DMS153 treated with DMSO at 0.1 percent for 48 hours (cell line): Measurements from ENCODE around the gene SEPTIN8.
A peak's percentile ranks its signal among the peaks of the same experiment; 100 is the strongest.

Source experiments
- DNase-seq: peaks from one replicate; lab custom pipeline; 2025; ENCODE audit not compliant: unreplicated experiment; lab: John Stamatoyannopoulos, UW

Gene SEPTIN8

DNA sequence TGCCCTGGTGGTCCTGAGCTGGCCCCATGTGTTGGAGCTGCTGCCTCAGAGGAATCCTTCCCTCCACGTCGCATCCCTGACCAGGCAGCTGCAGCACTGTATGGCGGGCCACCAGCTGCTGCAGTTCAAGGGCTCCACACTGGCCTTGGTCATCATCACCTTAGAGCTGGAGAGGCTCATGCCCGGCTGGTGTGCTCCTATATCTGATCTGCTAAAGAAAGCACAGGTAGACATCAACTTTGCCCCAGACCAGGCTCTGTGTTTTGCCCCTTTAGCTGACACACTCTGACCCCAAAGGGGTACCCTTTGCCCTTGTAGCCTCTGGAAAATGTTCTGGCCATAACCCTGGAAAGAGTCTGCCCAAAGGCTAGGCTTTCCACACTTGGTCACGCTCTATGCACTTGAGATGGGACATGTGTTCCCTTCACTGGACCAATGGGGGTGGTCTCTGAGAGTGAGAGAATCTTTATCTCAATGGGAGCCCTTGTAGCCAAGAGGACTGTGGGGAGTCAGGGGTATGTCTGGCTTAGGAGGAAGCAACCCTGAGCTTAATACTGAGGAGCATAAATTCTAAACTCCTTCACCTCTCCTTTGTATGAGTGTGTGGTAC is 25.0 kb downstream of the SEPTIN8 start:
- no peak for DNase-seq

DNA sequence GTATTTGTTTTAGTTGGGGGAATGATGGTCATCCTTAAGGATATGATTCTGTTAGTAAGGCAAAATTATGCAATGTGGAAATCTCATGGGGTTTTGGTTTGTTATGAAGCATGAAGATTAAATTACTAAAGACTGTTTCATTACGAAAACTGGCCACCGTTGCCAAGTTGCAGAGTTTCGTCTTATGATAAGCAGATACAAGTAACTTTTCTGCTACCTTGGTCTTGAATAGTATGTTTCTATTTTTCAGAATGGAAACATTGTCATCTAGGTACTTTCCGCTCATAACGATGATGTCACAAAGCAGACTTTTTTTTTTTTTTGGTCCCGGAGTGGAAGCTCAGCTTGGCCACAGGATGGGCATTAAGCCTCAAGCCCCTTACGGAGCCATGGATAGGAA is 25.6 kb downstream of the SEPTIN8 start:
- DNase-seq, result no peak

DNA sequence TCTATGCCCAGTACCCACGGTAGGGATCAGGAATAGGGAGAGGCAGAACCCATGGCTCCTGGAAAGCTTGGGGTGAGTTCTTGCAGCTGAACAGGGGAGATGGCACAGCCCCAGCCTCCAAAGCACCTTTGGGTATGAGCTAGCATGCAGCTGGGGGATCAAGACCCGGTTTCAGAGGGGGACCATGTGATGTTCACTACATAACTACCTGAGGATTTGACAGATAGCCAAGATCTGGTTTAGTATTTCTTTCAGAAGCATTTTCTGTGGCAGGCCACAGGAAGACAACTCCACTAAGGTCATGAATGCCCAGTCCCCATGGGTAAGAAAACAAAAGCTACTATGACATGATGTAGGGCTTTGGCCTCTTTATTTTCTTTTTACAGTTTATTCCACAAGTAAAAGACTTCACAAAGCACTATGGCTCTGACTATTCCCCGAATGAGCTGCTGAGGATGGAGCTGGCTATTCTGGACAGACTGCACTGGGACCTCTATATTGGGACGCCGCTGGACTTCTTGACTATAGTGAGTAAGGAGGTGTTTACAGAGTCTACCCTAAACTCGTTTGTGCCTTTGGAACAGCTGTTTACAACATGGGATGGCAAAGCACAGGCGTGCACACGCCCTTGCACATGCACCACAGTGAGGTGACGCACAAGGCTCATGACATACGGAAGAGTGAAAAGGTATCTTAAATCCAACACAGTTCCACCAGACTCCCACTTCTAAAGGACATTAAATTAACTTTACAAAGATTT is 26.4 kb downstream of the SEPTIN8 start:
- DNase-seq, result no peak

DNA sequence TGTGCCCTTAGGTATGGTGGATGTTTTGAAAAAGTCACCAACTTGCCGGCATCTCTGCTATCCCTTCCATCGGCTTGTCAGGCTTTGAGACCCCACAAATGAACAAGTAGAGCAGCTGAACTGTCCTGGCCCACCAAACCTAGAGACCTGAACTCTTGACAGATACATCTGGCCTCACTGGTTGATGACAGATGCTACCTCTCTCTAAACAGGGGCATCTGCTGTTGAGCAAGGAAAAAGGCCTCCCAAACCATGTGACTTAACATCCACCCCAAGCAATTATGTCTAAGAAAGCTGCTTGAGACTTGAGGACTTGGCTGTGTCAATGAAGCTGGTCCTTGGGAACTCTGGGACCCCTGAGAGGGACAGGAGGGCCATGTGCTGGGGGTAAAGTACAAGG is 27.5 kb downstream of the SEPTIN8 start:
- no peak for DNase-seq

DNA sequence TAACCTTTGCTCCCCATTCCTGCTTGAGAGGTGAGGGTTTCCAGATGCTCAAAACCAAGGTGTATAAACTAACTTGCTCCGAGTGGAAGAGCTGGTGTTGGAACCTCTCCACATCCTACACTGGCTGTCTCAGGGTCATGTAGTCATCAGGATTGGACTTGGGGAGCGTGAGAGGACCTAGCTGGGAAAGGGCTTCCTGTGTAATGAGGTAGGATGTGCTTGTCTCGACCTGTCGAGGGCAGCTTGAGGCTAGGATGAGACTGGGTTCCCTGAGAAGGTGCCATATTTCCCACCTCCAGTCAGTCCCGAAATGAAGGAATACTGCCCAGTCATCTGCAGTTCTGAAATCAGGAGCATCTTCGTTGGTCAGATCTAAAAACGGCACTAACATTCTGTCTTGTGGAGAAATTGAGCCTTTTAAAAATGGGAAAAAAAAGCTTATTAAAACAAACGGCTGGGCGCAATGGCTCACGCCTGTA is 28.5 kb downstream of the SEPTIN8 start:
- no peak for DNase-seq

DNA sequence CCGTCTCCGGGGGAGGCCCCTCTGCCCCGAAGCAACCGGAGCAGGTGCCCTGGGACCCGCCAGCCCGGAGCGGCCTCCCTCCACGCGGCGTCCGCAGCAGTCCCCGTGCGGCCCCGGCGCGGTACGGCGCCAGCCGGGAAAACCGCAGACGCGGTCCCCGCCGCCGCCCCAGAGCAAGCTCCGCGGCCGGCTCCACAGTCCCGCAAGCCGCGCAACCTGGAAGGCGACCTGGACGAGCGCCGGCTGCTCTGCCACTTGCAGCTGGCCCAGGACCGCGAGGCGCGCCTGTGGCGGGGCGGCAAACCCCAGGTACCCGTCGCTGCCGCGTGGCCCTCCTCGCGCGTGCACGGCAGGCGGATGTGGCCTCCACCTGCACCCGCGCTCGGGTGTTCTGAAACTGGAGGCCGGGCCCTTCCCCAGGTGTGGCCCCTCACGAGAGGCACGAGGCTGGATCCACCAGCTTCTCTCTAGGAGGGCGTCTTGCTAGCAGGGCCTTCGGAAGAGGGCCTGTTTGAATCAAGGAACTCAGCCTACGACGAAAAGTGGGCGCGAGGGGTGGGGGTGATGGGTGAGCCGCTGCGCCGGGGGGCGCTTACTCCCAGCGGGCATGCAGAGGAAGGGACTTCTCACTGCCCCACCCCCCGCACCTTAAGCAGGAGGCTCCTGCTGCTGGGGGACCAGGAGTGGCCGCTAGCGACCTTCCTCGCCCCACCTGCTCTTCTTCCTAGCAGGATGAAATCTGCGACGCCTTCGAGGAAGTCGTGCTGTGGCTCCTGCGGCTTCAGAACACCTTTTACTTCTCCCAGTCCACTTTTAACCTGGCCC is 29.2 kb downstream of the SEPTIN8 start:
- no peak for DNase-seq

DNA sequence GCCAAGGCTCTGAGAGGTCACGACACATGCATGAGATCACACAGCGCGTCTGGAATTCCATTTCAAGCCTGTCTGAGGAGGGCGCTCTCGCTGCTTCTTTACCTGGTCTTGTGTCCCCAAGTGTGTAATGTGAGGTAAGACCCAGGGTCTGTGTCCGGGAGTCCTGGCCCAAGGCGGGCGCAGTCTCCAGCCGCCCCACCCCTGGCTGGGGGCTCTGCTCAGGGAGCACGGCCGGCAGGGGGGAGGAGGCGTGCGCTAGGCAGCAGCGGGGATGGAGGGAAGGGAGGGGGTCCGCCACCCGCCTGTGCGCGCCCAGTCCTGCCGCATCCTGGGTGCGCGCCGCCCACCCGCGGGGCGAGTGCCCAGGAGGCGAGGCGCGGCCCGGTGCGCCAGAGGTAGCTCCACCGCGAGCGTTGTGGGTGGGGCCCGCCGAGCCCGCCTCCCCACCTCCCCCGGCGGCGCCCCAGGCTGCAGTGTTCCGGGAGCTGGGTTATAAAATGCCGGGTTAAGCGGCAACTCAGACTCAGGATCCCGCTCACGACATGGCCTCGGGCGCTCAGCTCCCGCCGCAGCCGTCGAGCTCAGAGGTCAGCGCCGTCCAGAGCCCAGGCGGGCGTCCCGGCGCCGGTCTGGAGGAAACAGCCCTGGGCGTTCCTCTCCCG is 30.0 kb downstream of the SEPTIN8 start, which contains the start of gene CCNI2:
Gene CCNI2, plus strand, starts transcription at position 473 of the 662 bp plus-strand sequence. Its CDS starts 70 bp downstream, at position 543.
- DNase-seq, result no peak

DNA sequence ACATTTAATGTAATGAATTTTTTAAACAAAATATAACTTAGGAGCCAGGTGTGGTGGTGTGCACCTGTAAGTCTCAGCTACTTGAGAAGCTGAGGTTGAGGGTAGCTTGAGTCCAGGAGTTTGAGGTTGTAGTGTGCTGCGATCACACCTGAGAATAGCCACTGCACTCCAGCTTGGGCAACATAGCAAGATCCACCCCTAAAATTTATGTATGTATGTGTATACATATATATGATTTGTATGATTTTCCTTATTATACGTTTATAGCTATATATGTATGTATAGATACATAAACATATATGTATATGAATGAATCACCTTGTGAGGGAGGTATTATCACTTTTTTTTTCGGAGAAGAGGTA is 30.5 kb downstream of the SEPTIN8 start:
- DNase-seq, result no peak

DNA sequence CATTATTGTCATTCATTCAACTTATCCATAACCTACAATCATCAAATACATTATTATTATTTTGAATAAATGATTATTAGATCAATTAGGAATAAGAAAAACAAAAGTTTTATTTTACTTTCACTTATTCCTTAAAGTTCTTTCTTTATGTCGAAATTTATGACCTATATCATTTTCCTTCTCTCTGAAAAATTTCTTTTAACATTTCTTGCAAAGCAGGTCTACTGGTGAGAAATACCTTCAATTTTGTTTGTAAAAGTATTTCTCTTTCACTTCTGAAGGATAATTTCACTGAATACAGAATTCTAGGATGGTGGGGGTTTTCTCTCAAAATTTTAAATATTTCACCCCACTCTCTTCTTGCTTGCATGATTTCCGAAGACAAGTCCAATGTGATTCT is 32.4 kb downstream of the SEPTIN8 start:
- no peak for DNase-seq

DNA sequence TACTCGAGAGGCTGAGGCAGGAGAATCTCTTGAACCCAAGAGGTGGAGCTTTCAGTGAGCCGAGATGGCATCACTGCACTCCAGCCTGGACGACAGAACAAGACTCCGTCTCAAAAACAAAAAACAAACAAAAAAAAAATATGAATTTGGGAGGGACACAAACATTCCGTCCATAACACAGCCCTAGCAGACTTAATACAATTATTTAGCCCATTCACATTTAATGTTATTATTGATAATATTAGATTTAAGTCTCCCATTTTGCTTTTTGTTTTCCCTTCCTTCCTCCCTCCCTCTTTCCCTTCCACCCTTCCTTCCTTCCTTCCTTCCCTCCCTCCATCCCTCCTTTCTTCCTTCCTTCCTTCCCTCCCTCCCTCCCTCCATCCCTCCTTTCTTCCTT is 34.4 kb downstream of the SEPTIN8 start:
- no peak for DNase-seq

DNA sequence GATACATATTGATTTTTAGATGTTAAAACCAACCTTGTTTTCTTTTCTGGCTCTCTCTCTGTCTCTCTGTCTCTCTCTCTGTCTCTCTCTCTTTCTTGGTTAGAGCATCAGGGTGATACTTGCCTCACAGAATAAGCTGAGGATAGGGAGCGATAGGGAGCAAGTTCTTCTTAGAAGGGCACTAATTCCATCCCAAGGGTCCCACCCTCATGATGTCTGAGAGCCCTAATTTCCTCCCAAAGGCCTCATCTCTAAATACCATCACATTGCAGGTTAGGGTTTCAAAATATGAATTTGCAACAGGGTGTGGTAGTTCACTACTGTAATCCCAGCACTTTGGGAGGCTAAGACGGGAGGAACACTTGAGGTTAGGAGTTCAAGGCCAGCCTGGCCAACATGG is 34.9 kb downstream of the SEPTIN8 start:
- DNase-seq, result no peak

DNA sequence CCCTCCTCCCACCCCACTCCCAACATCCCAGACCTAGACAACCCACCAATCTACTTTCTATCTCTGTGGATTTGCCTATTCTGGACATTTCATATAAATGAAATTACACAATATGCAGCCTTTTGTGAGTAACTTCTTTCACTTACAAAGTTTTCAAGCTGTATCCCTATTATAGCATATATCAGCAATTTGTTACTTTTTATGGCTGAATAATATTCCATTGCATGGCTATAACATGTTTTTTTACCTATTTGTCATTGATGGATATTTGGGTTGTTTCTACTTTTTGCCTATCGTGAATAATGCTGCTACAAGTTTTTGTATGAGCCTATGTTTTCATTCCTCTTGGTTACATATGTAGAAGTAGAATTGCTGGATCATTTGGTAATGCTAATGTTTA is 37.8 kb downstream of the SEPTIN8 start:
- DNase-seq, result no peak

DNA sequence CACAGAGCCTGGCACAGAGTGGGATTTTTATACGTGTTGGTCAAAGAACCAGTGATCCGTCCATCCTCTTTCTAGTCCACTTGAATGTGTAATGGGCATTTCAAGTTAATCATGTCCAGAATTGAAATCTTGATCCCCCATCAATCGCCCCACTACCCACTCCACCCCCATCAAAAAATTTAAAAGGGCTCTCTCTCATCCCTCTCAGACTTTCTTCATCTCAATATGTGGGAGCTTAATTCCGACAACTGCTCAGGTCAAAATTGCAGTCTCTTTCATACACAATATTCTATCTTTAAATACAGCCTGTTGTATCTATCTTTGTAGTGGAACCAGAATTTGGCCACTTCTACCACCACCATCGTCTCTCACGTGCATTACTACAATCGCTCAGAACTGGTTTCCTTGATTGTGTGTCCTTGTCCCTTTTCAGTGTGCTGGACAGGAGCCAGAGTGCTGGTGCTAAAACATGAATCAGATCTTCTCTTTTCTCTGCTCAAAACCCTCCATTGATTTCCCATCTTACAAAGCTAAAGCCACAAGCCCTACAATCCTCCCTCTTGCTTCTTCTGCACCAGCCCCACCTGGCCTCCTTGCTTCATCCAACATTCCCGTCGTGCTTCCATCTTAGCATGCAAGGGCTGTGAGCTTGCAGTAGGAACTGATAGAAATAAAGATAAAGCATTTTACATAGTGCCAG is 38.9 kb downstream of the SEPTIN8 start:
- no peak for DNase-seq

DNA sequence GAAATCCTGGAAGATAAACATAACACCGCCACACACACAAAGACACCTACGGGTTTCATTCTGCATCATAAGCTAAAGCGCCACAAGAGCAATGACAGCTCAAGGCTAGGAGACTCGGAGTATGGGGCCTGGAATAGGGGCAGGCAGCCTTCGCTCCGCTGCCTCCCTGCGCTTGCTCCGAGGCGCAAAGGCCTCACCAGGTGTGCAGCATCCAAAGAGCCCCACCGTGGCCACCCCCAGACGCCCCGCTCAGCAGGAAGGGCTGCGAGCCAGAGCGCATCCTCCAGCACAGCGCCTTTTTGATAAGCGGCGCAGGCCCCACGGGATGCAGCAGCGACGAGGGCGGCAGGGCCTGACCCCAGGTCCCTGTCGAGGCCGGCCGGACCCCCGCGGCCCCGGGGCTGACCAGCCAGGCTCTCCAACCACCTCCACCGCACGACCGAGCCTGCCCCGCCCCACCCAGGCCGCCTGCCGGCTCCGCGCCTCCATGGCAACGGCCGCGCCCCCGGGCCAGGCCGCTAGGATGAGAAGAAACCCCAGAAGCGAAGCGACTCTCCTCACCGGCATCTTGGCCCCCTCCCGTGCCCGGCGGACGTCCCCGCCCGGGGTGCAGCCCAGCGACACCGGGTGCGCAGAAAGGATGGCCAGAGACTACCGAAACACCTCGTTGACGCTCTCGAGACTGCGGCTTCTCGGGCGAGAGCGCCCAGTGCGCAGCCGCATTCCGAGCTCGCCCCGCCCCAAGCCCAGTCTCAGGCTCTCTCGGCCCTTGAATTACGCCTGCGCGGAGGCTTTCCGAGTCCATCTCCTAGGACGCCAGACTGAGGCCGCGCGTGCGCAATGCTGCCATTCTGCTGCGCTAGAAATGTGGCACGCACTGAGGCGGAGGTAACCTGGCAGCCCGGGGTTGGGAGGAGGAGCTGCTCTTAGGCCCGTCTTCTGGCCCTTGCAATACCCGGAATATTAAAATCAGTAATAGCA is 39.9 kb downstream of the SEPTIN8 start, which contains the start of gene KIF3A:
Gene KIF3A, minus strand, starts transcription at position 694 of the 981 bp plus-strand sequence. Its CDS starts 127 bp downstream, at position 567.
- peak; percentile 74 for DNase-seq

DNA sequence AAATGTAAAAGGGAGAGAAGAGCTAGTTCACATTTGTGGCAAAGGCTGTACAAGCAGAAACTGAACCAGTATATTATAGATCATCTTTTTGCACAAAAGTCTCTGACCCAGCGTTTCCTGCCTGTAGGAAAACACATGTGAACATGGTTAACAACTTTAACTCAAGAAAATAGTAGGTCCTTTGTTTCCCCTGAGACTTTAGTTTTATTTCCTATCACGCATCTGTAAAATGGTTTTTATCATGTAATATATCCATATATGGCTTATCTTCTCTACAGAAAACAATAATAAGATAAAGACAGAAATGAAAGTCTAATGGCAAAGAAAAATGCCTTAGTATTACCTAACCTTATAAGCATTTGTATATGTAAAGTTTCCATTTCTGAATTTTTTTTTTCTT is 42.4 kb downstream of the SEPTIN8 start:
- DNase-seq, result no peak

DNA sequence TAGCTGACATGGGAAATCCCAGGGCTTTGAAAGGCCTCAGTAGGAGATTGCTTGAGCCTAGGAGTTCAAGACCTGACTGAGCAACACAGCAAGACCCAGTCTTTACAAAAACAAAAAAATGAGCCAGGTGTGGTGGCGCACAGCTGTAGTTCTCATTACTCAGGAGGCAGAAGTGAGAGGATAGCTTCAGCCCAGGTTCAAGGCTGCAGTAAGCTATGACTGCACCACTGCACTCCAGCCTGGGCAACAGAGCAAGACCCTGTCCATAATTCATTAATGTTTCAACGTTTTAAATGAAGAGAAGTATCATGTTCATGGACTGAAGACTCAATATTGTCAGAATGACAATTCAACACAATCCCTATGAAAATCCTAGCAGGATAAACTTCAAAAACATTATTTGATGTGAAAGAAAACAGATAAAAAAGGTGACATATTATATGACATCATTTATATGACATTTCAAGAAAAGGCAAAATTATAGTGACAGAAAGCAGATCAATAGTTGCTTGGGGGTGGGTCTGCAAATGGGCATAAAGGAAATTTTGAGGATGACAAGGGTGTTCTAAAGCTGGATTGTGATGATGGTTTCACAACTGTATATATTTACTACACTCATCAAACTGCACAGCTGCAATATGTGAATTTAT is 43.4 kb downstream of the SEPTIN8 start:
- DNase-seq, result no peak

DNA sequence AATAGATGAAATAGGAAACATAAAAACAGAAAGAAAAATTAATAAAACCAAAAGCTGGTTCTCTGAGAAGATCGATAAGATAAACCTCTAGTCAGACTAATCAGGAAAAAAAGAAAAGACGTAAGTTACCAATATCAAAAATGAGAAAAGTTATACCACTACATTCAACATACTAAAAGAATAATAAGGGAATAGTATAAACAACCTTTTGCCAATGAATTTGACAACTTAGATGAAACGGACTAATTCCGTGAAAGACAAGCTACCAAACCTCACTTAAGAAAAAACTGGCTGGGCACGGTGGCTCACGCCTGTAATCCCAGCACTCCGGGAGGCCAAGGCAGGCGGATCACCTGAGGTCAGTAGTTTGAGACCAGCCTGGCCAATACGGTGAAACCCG is 47.1 kb downstream of the SEPTIN8 start:
- DNase-seq, result no peak

DNA sequence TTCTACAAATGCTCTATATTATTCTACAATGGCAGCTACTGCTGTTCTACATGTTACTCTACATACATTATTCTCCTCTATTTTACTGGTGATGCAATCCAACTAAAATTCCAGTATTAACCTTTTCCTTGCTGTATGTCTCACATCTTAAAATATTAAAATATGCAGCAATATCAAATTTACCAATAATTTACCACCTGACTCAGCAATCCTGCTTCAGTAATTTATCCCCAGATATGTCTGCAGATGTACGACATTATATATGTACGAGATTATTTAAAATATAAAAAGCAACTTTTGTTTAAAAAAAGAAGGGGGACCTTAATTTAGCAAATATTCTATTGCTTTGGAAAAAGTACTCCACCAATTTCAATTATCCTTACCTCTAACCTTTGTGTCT is 51.3 kb downstream of the SEPTIN8 start:
- DNase-seq, result no peak
